ENCODE measurements around the gene LRRN1.

The LRRN1 gene

GRCh38 chr3:3799173-3800079 lies at the start of gene LRRN1:
LRRN1 (plus strand) TSS chr3:3799431; CDS start chr3:3844642, 45,211 bp downstream.
- DNase-seq = peak; percentile 39

GRCh38 chr3:3753416-3753815 lies 45.8 kb upstream of the LRRN1 start:
- no peak for DNase-seq

GRCh38 chr3:3765661-3766060 lies 33.6 kb upstream of the LRRN1 start:
- DNase-seq = no peak

GRCh38 chr3:3766140-3766539 lies 33.1 kb upstream of the LRRN1 start:
- no peak for DNase-seq

- no peak for DNase-seq
Measured at GRCh38 chr3:3771094-3771493, 28.1 kb upstream of the LRRN1 start.

GRCh38 chr3:3771567-3771966 lies 27.7 kb upstream of the LRRN1 start:
- no peak for DNase-seq

GRCh38 chr3:3772338-3772737 lies 26.9 kb upstream of the LRRN1 start:
- no peak for DNase-seq

GRCh38 chr3:3772920-3773319 lies 26.3 kb upstream of the LRRN1 start:
- no peak for DNase-seq

GRCh38 chr3:3776607-3777006 lies 22.6 kb upstream of the LRRN1 start:
- no peak for DNase-seq

- no peak for DNase-seq
Measured at GRCh38 chr3:3778216-3778615, 21.0 kb upstream of the LRRN1 start.

- no peak for DNase-seq
Measured at GRCh38 chr3:3778641-3779270, 20.5 kb upstream of the LRRN1 start.

- DNase-seq = no peak
Measured at GRCh38 chr3:3782457-3782856, 16.8 kb upstream of the LRRN1 start.

- no peak for DNase-seq
Measured at GRCh38 chr3:3783210-3783609, 16.0 kb upstream of the LRRN1 start.

GRCh38 chr3:3783696-3784095 lies 15.5 kb upstream of the LRRN1 start:
- DNase-seq = no peak

GRCh38 chr3:3792391-3792790 lies 6.8 kb upstream of the LRRN1 start:
- no peak for DNase-seq

GRCh38 chr3:3798631-3799113 lies 559 bp upstream of the LRRN1 start:
- DNase-seq = no peak

- no peak for DNase-seq
Measured at GRCh38 chr3:3800080-3800455, 837 bp downstream of the LRRN1 start.

- no peak for DNase-seq
Measured at GRCh38 chr3:3800685-3801493, 1.7 kb downstream of the LRRN1 start.

GRCh38 chr3:3801494-3801841 lies 2.2 kb downstream of the LRRN1 start:
- DNase-seq = no peak

GRCh38 chr3:3802046-3802445 lies 2.8 kb downstream of the LRRN1 start:
- no peak for DNase-seq

GRCh38 chr3:3804560-3804959 lies 5.3 kb downstream of the LRRN1 start:
- no peak for DNase-seq

- DNase-seq = no peak
Measured at GRCh38 chr3:3806092-3806491, 6.9 kb downstream of the LRRN1 start.

GRCh38 chr3:3806856-3807255 lies 7.6 kb downstream of the LRRN1 start:
- DNase-seq = no peak

- no peak for DNase-seq
Measured at GRCh38 chr3:3813013-3813412, 13.8 kb downstream of the LRRN1 start.

Data from NCI-H1048 (cell line).